Epithelial cell of esophagus (primary cell): Measurements from ENCODE around the gene LPIN1.
"Not testable (repeated sequence)": the region's sequence is repeated elsewhere in the genome, so short reads cannot be mapped to it uniquely, and the experiment has no call there.

ENCODE experiments used
- DNase-seq: peaks from one replicate; pipeline ENCODE4 v3.0.0; 2010; ENCODE audit warnings: low read depth
- H3K4me3 ChIP-seq: 2 replicates; pipeline ENCODE4 v1.5.1; 2011; ENCODE audit warnings: mild to moderate bottlenecking, low read length, control low read depth
- CTCF ChIP-seq: IDR thresholded peaks from 2 replicates; pipeline ENCODE4 v1.5.1; 2011; ENCODE audit warnings: low read depth, mild to moderate bottlenecking, low read length, control low read depth, inconsistent platforms; ENCODE audit not compliant: insufficient read depth; ENCODE audit errors: missing control alignments

LPIN1 gene

GRCh38 chr2:11837875-11838734 lies 91.7 kb downstream of the LPIN1 start:
- TF ChIP-seq CTCF = no peak
- H3K4me3 ChIP-seq = no peak overlapping the region
- DNase-seq = no peak

GRCh38 chr2:11839916-11840315 lies 93.5 kb downstream of the LPIN1 start:
- TF ChIP-seq CTCF = no peak

GRCh38 chr2:11842336-11842735 lies 95.9 kb downstream of the LPIN1 start:
- H3K4me3 ChIP-seq = no peak overlapping the region
- no peak for TF ChIP-seq CTCF
- DNase-seq = no peak

More at GRCh38 chr2:11839916-11840315, 93.5 kb downstream of the LPIN1 start:
- DNase-seq = no peak
- no peak overlapping the region for H3K4me3 ChIP-seq

- DNase-seq, H3K4me3 ChIP-seq: not testable (repeated sequence)
Measured at GRCh38 chr2:11844798-11845197, 98.4 kb downstream of the LPIN1 start.

DNA sequence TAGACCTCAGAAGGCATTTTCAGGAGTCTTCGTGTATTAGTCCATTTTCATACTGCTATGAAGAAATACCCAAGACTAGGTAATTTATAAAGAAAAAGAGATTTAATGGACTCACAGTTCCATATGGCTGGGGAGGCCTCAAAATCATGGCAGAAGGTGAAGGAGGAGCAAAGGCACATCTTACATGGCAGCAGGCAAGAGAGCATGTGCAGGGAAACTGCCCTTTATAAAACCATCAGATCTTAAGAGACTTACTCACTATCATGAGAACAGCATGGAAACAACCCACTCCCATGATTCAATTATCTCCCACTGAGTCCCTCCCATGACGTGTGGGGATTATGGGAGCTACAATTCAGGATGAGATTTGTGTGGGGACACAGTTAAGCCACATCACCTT lies 101.5 kb downstream of the LPIN1 start:
- not testable (repeated sequence) for DNase-seq, H3K4me3 ChIP-seq

- DNase-seq = no peak
- no peak overlapping the region for H3K4me3 ChIP-seq
- no peak for TF ChIP-seq CTCF
Measured at GRCh38 chr2:11850082-11850481, 103.7 kb downstream of the LPIN1 start.

- H3K4me3 ChIP-seq = no peak overlapping the region
- TF ChIP-seq CTCF = no peak
- DNase-seq = no peak
Measured at GRCh38 chr2:11852526-11853196, 106.2 kb downstream of the LPIN1 start.

DNA sequence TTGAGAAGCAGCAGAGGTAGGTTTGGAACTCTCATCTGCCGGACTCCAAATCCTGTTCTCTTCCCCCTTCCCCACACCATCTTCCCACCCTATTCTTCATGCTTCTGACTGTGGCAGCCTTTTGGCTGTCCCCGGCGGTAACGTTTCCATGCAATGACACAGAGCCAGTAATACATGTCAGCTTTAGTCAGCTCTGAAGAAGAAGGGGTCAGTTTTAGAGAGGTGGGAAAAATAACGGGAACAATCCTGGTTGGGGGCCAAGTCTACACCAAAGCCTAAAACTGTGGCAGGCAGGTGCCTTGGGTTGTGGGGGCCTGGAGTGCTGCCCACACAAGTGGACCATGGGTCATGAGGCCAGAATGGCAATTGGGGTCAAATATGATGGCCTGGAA lies 106.8 kb downstream of the LPIN1 start:
- no peak for DNase-seq
- TF ChIP-seq CTCF = no peak
- H3K4me3 ChIP-seq = no peak overlapping the region
